OCI-LY7 (cell line): ENCODE results near the gene WDCP.

Source experiments
- CTCF ChIP-seq: fragments of 200-600 bp; sonication (generic); conservative IDR thresholded peaks from 2 replicates; pipeline ENCODE4 v1.5.1; 2014; ENCODE audit warnings: mild to moderate bottlenecking, antibody characterized with exemption, low read length, moderate library complexity, mixed read lengths
- EZH2phosphoT487 ChIP-seq: fragments of 200-600 bp; sonication (generic); IDR thresholded peaks from 2 replicates; pipeline ENCODE4 v1.6.1; 2018; ENCODE audit warnings: low read depth, borderline replicate concordance, mild to moderate bottlenecking, mixed run types, antibody characterized with exemption, low read length, moderate library complexity, mixed read lengths

GRCh38 chr2:24046599-24046929 lies 627 bp downstream of the WDCP start:
- TF ChIP-seq CTCF: no peak
- no peak for TF ChIP-seq EZH2phosphoT487
